ENCODE data around the gene ZNF335. TPM values are rescaled to one million over a fixed set of nuclear protein-coding genes. Genes with fewer than 3 reads are reported as not detected.
A peak's percentile ranks its signal among the peaks of the same experiment; 100 is the strongest.

Gene ZNF335
- total RNA-seq, 1 experiment from 2014 or later: 26.9 TPM

GRCh38 chr20:46013322-46013828 is 41.4 kb upstream of the ZNF335 start:
- Mint-ChIP-seq H3K27ac (ENCODE audit: low read depth, unreplicated experiment) (no peak overlapping the region), H3K4me1 (ENCODE audit: insufficient read depth, unreplicated experiment) (no peaks in the 10 kb centered on the region), H3K27me3 (ENCODE audit: insufficient read depth, unreplicated experiment) (peaks cover 25% of the 10 kb centered on the region), H3K9me3 (ENCODE audit: unreplicated experiment) (no peaks in the 10 kb centered on the region), H3K36me3 (ENCODE audit: insufficient read depth, unreplicated experiment) (no peaks in the 10 kb centered on the region), H3K4me3 (ENCODE audit: unreplicated experiment) (no peak overlapping the region)
- no TSS peak for BruUV-seq (replicated peaks)
- CTCF ChIA-PET: interaction anchor here (0.6 to 4.7 kb wide), 35 partner anchors 9 to 688 kb away, joined by 3 to 146 read pairs (median 6); partner anchors contain the start of gene SLC12A5
- POLR2A ChIA-PET: interaction anchor here (0.6 to 4.0 kb wide), 4 partner anchors 19 to 511 kb away, joined by 4 to 13 read pairs (median 6); no protein-coding TSS in a partner anchor
- no peak for DNase-seq (ENCODE audit: unreplicated experiment)
- TF ChIP-seq CTCF (IDR thresholded peaks at IDR 0.05; ENCODE audit: unreplicated experiment): no peak
- intact Hi-C loops (cut with micrococcal nuclease): no loop called here

- no peaks in the 10 kb centered on the region for H3K4me1 Mint-ChIP-seq (ENCODE audit: insufficient read depth, unreplicated experiment)
- CTCF ChIA-PET: interaction anchor here (0.5 to 4.7 kb wide), 32 partner anchors 8 to 688 kb away, joined by 3 to 146 read pairs (median 5); partner anchors contain the start of gene SLC12A5
- TF ChIP-seq CTCF (IDR thresholded peaks at IDR 0.05; ENCODE audit: unreplicated experiment): no peak
- no peaks in the 10 kb centered on the region for H3K36me3 Mint-ChIP-seq (ENCODE audit: insufficient read depth, unreplicated experiment)
- DNase-seq (ENCODE audit: unreplicated experiment): no peak
- no peaks in the 10 kb centered on the region for H3K9me3 Mint-ChIP-seq (ENCODE audit: unreplicated experiment)
- peaks cover 20% of the 10 kb centered on the region for H3K27me3 Mint-ChIP-seq (ENCODE audit: insufficient read depth, unreplicated experiment)
- POLR2A ChIA-PET: interaction anchor here (0.6 to 4.0 kb wide), 3 partner anchors 19 to 510 kb away, joined by 4 to 13 read pairs (median 5); no protein-coding TSS in a partner anchor
- no TSS peak for BruUV-seq (replicated peaks)
- no peak overlapping the region for H3K27ac Mint-ChIP-seq (ENCODE audit: low read depth, unreplicated experiment)
- intact Hi-C loops (cut with micrococcal nuclease): no loop called here
- no peak overlapping the region for H3K4me3 Mint-ChIP-seq (ENCODE audit: unreplicated experiment)
These were observed 40.9 kb upstream of the ZNF335 start for GRCh38 chr20:46012921-46013320.

GRCh38 chr20:46011631-46012482 is 39.9 kb upstream of the ZNF335 start:
- ChIA-PET POLR2A (interaction anchor here (0.5 to 4.0 kb wide), 3 partner anchors 18 to 1487 kb away, joined by 3 to 13 read pairs (median 3); no protein-coding TSS in a partner anchor), CTCF (interaction anchor here (0.6 to 4.7 kb wide), 8 partner anchors 12 to 426 kb away, joined by 3 to 146 read pairs (median 8); no protein-coding TSS in a partner anchor)
- Mint-ChIP-seq H3K9me3 (ENCODE audit: unreplicated experiment) (no peaks in the 10 kb centered on the region), H3K4me3 (ENCODE audit: unreplicated experiment) (no peak overlapping the region), H3K27me3 (ENCODE audit: insufficient read depth, unreplicated experiment) (peaks cover 17% of the 10 kb centered on the region), H3K36me3 (ENCODE audit: insufficient read depth, unreplicated experiment) (no peaks in the 10 kb centered on the region), H3K27ac (ENCODE audit: low read depth, unreplicated experiment) (no peak overlapping the region), H3K4me1 (ENCODE audit: insufficient read depth, unreplicated experiment) (no peaks in the 10 kb centered on the region)
- DNase-seq (ENCODE audit: unreplicated experiment): no peak
- no TSS peak for BruUV-seq (replicated peaks)
- peak; percentile 32 for TF ChIP-seq CTCF (IDR thresholded peaks at IDR 0.05; ENCODE audit: unreplicated experiment)
- intact Hi-C loops (cut with micrococcal nuclease): no loop called here
